Daoy (cell line): ENCODE data around the gene NELFCD. TPM values are rescaled to one million over a fixed set of nuclear protein-coding genes. Genes with fewer than 3 reads are reported as not detected.
"Not testable (repeated sequence)": the region's sequence is repeated elsewhere in the genome, so short reads cannot be mapped to it uniquely, and the experiment has no call there.

ENCODE experiments used
- DNase-seq: peaks from one replicate; pipeline ENCODE4 v3.0.0-alpha.2; 2015; ENCODE audit warnings: low read depth
- total RNA-seq: library from RNA; depleted of rRNA; stranded (reverse); fragments of >200 nt; shearing (Covaris generic); gene quantifications from 2 replicates; pipeline ENCODE4 v1.2.3, GENCODE V29; 2014

Gene NELFCD
- total RNA-seq, 1 experiment from 2014 or later, result 40.3 TPM

- peak; percentile 48 for DNase-seq
Observed at GRCh38 chr20:59007665-59008511, 26.8 kb downstream of the NELFCD start.

GRCh38 chr20:59008715-59009336, 27.8 kb downstream of the NELFCD start:
- no peak for DNase-seq

- peak; percentile 80 for DNase-seq
Observed at GRCh38 chr20:59010321-59010994, 29.4 kb downstream of the NELFCD start.

GRCh38 chr20:59010995-59011873, 30.2 kb downstream of the NELFCD start:
- DNase-seq, result peak; percentile 92

GRCh38 chr20:59011874-59012157, 30.8 kb downstream of the NELFCD start:
- not testable (repeated sequence) for DNase-seq

GRCh38 chr20:59013031-59013951, 32.2 kb downstream of the NELFCD start:
- DNase-seq, result no peak

GRCh38 chr20:59013959-59014608, 33.0 kb downstream of the NELFCD start:
- peak; percentile 76 for DNase-seq

- no peak for DNase-seq
Observed at GRCh38 chr20:59014680-59015389, 33.8 kb downstream of the NELFCD start.

GRCh38 chr20:59015411-59015810, 34.4 kb downstream of the NELFCD start:
- DNase-seq, result no peak

GRCh38 chr20:59015812-59016711, 35.0 kb downstream of the NELFCD start:
- DNase-seq, result no peak

- DNase-seq, result no peak
Observed at GRCh38 chr20:59016795-59017492, 35.9 kb downstream of the NELFCD start.

GRCh38 chr20:59017493-59018231, 36.6 kb downstream of the NELFCD start:
- DNase-seq, result no peak

- DNase-seq, result no peak
Observed at GRCh38 chr20:59018817-59019216, 37.8 kb downstream of the NELFCD start.

- DNase-seq, result no peak
Observed at GRCh38 chr20:59019217-59019616, 38.2 kb downstream of the NELFCD start, which contains the start of gene TUBB1. TSS of gene TUBB1 (plus strand) at chr20:59019429. CDS start at chr20:59019523, 94 bp downstream.

- peak; percentile 61 for DNase-seq
Observed at GRCh38 chr20:59020938-59021551, 40.0 kb downstream of the NELFCD start.

GRCh38 chr20:59022754-59023153, 41.7 kb downstream of the NELFCD start:
- no peak for DNase-seq

- no peak for DNase-seq
Observed at GRCh38 chr20:59023616-59024015, 42.6 kb downstream of the NELFCD start.
